CD4-positive, alpha-beta T cell treated with Interleukin-6 for 4 hours (primary cell): ENCODE measurements around the gene RFX7.

ENCODE experiments used
- DNase-seq: peaks from one replicate; pipeline ENCODE4 v3.0.0-alpha.2; 2020; ENCODE audit warnings: mixed read lengths

The RFX7 gene

GRCh38 chr15:56102441-56102840, 141.2 kb downstream of the RFX7 start:
- no peak for DNase-seq

DNA sequence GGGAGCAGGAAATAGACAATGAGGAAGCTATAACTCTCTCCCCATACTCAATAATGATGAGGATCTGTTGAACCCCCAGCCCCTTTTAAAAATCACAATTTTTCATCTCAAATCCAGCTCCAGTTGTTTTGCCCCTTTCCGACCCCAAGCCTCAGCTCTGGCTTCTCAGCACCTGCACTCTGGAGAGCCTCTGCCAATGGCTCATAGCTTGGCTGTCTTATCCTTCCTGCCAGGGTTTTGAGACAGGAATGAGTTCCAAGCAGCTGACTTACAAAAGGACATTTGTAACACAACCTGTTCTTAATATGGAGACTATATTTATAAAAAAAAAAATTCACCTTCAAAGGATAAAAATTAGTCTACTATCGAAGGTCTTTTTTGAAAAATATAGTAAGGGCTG, 144.4 kb downstream of the RFX7 start:
- no peak for DNase-seq

GRCh38 chr15:56098195-56098863, 145.3 kb downstream of the RFX7 start:
- no peak for DNase-seq

GRCh38 chr15:56095406-56095805, 148.3 kb downstream of the RFX7 start:
- DNase-seq = no peak

DNA sequence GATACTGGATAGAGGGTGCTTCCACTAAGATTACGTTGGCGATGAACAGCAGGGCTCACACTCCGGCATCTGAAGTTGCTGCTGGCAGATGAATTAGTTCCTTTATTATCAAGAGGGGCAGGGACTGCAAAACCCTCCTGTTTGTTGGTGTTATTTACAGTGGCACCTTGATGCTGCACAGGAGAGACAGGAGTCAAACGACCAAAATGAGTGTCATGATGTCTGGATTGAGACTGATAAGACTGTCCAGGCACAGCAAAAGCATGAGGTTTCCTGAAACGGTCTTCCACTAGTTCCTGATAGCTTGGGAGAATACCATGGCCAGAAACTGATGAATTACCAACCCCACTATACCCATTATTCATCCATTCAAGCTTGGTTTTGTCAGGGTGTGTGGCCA, 149.5 kb downstream of the RFX7 start:
- DNase-seq = no peak

- DNase-seq = no peak
These were observed 155.3 kb downstream of the RFX7 start for GRCh38 chr15:56088389-56088788.

DNA sequence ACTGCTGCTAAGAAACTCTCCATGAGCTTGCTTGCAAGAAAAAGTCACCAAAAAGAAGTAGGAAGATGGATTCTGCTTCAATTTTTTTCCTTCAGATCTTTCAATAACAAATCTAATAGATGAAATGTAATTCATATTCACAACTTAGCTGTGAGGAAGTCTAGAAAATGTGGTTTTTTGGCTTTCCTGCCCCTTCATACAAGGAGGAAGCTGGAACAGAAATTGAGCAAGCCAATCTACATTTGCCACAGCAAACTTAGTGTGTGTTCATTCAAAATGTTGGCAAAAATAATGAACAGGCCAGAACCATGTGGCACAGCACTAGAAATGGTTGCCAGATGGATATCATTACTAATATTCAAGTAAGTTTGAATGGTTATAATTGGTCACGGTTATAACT, 157.1 kb downstream of the RFX7 start:
- DNase-seq = no peak

- no peak for DNase-seq
These were observed 161.4 kb downstream of the RFX7 start for GRCh38 chr15:56082263-56082761.

DNA sequence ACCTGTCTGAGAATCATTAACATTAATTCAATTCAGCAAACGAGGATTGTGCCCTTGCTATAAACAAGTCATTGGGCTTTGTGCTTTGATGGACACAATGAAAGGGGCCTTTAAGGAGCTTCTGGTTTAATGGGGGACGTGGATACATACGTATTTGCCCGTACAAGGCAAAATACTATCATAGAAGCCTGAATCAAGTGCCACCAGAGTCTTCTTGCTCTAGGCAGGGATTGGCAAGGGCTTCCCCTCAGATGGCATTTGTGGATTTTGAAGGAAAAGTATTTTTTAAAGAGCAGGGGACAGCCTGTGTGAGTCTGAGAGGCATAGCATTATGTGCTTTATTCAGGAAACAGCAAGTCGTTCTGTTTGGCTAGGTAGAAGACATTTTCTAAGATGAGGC, 166.6 kb downstream of the RFX7 start:
- DNase-seq = no peak

DNA sequence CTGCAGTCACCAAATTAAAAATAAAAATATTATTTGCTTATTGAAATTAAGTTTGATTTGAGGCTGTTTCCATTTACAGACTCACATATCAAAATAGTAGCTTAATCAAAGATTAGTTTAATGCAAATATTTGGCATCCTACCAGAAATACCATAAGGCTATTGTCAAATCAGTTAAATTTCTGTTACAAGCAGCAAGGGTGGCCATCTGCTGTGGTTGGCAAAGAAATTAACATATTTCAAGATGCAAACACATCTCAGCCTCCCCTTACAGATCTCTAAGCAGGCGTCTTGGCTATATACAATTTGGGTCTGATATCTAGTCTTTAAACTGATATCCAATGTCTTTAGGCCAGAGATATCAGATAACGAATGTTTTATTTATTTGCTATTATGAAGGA, 167.0 kb downstream of the RFX7 start:
- DNase-seq = no peak

GRCh38 chr15:56074481-56075265, 169.0 kb downstream of the RFX7 start:
- no peak for DNase-seq

DNA sequence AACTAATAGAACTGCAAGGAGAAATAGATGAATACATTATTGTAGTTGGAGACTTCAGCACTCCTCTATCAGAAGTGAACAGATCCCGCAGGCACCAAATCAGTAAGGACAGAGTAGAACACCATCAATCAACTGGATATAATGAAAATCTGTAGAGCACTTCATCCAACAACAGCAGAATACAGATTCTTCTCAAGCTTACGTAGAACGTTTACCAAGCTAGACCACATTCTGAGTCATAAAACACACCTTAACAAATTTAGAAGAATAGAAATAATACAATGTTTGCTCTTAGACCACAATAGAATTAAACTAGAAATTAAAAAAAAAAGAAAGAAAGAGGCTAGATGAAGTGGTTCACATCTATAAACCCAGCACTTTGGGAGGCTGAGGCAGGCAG, 179.5 kb downstream of the RFX7 start:
- no peak for DNase-seq

DNA sequence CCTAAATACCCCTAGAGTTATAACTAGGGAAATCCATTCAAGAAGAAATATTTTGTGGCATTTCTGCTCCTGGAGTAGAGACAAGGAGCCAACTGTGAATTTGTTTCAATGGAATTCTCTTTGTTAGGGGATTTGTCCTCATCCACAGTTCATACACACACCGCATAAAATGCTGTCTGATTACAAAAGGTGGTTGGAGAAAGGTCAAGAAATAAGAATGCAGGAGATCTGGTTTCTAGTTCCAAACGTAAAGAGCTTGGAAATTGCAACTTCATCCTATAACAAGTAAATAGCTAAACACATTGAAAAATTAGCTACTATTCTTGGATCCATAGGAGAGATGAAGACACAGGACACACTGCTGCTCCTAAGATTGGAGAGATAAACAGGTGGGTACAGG, 184.0 kb downstream of the RFX7 start:
- no peak for DNase-seq

DNA sequence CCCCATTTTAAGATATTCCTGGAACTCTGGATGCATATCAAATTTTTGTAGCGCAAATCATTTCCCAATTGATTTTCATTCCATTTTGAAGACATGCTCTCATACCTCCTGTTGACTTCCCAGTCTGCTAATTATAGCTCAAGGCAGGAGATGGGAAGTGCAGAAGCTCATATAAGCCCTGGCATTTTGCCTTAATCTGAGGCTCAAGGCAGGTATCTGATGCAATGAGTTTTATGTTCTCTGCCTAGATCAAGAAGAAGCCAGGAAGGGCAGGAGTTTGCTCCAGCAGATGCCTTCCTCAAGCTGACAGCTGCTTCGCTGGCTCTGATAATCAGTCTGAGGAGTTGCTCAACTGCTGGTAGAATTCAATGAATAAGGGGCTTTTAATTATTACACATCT, 184.7 kb downstream of the RFX7 start:
- DNase-seq = no peak

DNA sequence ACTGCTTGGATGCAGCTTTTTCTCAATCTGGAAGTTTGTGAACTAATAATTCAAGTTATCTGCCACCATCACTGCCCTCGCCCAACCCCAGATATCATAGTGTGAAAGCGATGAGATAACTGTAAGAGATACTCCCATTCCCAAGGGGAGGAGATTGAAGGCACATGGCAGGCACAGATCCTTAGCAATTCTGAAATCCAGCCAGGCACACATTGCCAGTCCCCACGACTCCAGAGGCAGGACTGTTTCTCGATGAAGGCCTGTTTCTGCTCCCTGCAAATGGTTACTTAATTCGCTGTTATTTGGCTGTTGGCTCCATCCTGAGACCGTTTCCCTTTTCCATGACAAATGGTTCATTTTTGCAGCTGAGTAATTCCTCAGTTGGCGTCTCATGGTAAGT, 187.1 kb downstream of the RFX7 start:
- no peak for DNase-seq

DNA sequence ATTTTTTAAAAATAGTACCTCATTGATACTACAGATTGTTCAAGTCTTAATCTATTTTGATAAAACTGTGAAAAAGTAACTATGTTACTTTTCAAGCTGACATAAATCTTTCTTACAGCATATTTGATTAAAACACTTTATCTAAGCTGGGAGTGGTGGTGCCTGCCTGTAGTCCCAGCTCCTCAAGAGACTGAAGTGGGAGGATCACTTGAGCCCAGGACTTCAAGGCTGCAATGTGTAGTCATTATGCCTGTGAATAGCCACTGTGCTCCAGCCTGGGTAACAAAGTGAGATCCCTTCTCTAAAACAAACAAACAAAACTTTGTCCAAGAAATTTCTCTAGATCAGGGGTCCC, 190.7 kb downstream of the RFX7 start:
- no peak for DNase-seq

DNA sequence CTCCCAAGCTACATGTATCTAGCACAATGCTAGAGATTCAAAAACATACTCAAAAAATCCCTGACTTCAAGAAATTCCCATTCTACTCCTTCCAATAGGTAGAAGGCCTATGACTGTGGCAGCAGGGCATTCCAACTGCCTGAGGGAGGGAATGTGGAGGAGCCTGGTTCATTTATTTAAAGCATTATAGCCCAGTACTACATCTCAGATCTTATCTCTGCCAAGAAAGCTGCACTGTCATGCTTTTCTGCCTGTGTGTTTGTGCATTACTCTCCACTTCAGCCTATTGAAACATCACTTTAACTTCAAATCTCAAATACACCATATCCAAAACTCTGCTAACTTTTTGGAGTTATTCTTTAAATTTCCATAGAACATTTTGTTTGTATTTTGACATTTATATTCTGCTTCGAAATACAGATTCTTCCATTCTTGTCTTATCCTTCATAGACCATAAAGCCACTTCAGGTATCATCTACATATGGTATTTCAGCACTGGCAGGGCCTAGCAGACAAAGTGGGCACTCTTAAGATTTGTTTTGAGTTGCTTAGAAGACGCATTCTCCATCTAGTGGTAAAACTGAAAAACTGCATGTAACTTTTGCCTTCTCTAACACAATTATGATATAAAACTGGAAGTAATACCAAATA, 191.2 kb downstream of the RFX7 start:
- peak; percentile 4 for DNase-seq

DNA sequence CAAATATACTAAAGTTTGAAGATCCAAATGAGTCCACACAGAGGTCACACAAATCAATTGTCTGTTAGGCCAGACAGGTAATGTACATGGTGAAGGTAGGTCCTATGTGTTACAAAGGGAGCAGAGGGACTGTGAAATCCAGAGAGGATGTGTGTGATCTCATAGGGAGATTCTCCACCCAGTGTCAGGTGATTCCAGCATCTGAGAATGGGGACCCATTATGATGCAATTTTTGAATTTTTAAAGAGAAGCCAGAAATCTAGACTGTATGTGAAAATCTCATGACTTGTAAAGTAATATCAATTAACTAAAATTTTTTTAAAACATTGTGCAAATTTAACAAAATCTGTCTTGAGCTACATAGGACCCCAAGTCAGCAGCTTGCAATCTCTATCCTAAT, 192.0 kb downstream of the RFX7 start:
- DNase-seq = no peak

DNA sequence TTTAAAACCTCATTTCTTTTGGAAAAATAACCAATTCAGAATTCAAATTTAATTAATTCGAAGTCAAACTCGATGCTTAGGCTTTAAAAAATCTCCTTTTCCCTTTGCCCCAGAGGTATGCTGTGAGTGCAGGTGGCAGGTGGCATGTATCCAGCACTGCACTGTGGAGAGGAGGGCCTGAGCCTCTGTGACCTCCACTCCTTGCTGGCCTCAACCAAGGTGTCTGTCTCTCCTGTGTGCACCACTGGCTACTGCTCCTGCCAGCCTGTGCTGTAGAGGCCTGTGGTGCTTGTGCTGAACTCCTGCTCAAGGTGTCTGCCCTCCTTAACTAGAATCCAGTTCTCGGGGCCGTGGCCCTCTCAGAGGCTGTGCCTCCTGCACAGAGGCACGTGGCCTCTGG, 194.1 kb downstream of the RFX7 start:
- no peak for DNase-seq

GRCh38 chr15:56047354-56047753, 196.3 kb downstream of the RFX7 start:
- DNase-seq = no peak

- DNase-seq = no peak
These were observed 198.5 kb downstream of the RFX7 start for GRCh38 chr15:56045068-56045748.

DNA sequence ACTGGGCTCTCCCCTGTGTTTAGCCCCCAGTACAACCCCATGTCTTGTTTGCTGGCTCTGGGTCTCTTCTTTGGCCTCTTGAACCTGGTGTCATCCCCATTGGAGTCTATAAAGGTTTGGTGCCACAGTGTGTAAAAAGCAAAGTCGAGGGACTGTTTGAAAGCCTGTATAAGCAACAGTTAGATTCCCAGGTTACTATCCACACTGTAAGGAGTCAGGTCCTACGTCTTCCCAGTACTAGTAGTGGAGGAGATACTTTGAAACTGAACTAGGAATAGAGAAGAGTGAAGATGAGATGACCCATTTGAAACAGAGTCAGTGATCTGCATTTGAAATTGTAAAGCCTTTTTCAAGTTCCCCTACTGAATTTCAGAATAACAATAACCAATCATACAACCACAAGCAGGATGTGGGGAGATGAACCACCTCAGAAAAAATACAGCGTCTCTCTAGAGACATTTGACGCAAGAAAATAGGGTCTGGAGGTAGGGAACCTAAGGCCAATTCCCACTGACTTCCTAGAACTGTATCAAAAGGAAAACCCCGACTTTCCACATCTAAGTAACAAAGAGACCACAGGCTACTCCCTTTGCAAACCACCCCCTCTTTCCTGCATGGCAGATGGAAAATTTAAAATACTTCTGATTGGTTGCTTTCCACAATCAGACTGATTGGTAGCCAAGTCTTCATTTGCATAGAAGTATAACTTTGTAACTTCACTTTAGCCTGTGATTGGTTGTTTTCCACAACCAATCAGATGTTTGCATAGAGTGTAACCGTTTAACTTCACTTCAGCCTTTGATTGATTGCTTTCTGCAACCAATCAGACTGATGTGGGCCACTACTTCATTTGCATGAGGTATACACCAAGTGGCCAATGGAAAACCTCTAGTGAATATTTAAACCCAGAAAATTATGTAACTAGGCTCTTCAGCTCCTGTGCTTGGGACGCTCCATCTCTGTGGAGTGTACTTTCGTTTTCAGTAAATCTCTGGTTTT, 200.4 kb downstream of the RFX7 start:
- peak; percentile 7 for DNase-seq
